Fibroblast of the aortic adventitia (primary cell): Measurements from ENCODE around the gene ZNF444. TPM values are rescaled to one million over a fixed set of nuclear protein-coding genes. Genes with fewer than 3 reads are reported as not detected.

Source experiments
- DNase-seq: peaks from one replicate; pipeline ENCODE4 v3.0.0-alpha.2; 2010; ENCODE audit warnings: low read depth
- H3K4me3 ChIP-seq: 2 replicates; pipeline ENCODE4 v1.5.1; 2011; ENCODE audit warnings: low read depth, mild to moderate bottlenecking, control low read depth, low read length, moderate library complexity
- total RNA-seq: library from RNA; depleted of rRNA; stranded (reverse); fragments of >200 nt; gene quantifications from 2 replicates; pipeline ENCODE4 v1.2.3, GENCODE V29; 2012; ENCODE audit warnings: low replicate concordance
- TF ChIP-seq, protein P1 (sequence below): IDR thresholded peaks from 2 replicates; pipeline ENCODE4 v1.5.1; 2011; ENCODE audit warnings: mild to moderate bottlenecking, low read length, control low read depth, inconsistent platforms; ENCODE audit not compliant: insufficient read depth

Gene ZNF444
- total RNA-seq, 1 donor = 12.9 TPM

DNA sequence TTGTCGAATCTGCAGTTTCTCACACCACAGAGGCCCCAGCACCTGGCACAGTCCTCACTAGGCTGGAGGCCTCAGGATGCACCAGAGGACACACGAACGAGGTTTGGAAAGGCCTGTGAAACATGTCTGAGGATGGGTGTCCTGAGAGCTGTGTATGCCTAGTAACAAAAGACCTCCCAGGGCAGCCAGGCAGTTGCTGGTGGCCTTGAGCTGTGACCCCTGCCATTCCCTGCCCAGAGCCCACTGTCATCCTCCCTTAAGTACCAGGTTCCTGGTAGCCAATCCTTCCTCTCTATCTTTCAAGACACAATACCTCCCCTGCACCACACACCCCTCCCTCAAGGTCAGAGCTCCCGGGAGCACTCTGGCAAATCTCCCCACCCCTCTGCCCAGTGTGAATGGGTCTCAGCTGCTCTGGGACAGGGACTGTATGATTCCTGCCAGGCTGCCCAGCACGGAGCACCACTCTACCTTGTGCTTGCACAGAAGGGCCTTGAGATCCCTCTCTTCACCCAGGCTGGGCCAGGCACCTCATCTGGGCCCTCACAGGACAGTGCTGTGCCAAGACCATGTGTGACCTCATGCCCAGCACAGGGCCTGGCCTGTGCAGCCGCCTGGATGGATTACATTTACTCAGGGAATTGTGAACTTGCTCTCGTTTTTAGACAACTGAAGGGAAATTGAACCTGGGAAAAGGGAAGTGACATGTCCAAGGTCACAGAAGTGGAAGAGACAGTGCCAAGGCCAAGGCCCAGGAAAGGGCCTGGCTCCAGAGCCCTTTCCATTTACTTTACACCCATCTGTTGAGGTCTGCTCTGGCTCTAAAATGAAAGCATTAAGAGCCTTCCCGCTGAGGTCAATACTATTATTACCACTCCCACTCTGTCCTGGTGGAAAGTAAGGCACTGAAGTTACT lies 22.2 kb upstream of the ZNF444 start:
- TF ChIP-seq, protein P1, sequence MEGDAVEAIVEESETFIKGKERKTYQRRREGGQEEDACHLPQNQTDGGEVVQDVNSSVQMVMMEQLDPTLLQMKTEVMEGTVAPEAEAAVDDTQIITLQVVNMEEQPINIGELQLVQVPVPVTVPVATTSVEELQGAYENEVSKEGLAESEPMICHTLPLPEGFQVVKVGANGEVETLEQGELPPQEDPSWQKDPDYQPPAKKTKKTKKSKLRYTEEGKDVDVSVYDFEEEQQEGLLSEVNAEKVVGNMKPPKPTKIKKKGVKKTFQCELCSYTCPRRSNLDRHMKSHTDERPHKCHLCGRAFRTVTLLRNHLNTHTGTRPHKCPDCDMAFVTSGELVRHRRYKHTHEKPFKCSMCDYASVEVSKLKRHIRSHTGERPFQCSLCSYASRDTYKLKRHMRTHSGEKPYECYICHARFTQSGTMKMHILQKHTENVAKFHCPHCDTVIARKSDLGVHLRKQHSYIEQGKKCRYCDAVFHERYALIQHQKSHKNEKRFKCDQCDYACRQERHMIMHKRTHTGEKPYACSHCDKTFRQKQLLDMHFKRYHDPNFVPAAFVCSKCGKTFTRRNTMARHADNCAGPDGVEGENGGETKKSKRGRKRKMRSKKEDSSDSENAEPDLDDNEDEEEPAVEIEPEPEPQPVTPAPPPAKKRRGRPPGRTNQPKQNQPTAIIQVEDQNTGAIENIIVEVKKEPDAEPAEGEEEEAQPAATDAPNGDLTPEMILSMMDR = no peak
- peak overlapping the region; percentile 76 for H3K4me3 ChIP-seq
- DNase-seq = no peak

DNA sequence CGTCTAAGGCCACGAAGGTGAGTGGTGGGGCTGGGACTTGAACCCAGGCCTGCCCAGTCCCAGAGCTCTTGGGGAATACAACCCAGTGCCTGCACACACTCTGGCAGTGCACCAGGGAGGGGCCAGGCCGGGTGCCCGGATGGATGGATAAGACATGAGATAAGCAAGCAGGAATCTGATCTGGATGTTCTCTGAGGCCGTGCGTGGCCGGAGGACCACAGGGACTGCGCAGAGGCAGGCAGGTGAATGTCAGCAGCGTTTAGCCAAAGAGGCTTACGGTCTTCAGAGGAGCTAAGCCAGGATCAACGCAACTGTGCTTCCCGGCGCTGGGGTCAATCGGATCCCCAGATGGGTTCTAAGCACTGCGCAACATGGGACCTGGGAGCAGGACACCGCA lies 21.5 kb upstream of the ZNF444 start:
- H3K4me3 ChIP-seq = peak overlapping the region; percentile 76
- TF ChIP-seq, protein P1 = no peak
- peak; percentile 52 for DNase-seq

DNA sequence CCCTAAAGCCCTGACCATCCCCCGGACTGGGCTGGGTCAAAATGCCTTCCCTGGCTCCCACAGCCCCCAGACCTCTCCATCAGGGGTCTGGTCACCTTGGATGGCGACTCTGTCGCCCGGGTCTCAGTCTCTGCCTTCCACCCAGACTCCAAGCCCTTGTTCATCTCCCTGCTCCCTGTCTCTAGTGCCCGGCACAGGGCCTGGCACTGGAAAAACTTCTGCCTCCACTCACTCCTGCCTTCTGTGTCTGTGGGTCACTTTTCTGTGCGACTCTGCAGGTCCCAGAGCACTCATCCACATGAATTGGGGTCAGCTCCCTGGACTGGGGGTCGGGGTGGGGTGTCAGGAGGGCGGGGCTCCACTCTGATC lies 21.1 kb upstream of the ZNF444 start:
- DNase-seq = no peak
- TF ChIP-seq, protein P1 = no peak
- H3K4me3 ChIP-seq = peak overlapping the region; percentile 76

DNA sequence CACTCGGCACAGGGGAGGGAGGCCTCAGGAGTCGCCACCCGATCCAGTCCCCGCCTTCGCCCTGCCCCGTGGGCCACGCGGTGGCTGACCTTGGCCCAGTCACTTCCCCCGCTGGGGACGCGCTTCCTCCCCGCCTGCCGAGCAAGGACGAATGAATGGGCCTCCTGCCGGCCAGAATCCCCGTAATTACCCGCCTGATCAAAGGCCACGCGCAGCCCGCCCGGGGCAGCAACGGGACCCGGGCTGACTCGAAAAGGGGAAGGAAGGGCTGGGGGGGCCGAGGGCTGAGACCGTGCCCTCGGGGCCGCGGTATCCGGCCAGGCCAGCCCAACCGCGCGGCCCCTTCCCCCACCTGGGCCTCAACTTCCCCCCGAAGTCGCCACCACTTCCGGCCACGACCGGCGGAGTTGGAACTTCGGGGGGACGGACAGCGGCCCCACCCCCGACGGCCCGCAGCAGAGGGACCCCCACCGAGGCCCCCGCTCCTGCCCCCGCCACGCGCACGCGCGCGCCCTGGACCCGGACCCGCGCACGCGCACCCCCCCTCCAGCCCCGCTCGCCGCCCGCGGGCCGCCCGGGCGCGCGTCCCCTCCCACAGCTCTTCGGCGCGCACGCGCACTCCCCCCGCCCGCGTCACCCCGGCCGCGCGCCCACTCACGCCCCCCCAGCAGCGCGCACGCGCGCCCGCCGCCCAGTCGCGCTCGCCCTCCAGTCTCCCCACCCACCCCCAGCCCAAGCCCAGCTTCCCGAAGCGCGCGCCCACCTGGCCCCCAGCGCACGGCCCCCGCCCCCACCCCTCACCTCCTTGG lies 20.5 kb upstream of the ZNF444 start:
- H3K4me3 ChIP-seq = peak overlapping the region; percentile 76
- TF ChIP-seq, protein P1 = no peak
- peak; percentile 55 for DNase-seq

DNA sequence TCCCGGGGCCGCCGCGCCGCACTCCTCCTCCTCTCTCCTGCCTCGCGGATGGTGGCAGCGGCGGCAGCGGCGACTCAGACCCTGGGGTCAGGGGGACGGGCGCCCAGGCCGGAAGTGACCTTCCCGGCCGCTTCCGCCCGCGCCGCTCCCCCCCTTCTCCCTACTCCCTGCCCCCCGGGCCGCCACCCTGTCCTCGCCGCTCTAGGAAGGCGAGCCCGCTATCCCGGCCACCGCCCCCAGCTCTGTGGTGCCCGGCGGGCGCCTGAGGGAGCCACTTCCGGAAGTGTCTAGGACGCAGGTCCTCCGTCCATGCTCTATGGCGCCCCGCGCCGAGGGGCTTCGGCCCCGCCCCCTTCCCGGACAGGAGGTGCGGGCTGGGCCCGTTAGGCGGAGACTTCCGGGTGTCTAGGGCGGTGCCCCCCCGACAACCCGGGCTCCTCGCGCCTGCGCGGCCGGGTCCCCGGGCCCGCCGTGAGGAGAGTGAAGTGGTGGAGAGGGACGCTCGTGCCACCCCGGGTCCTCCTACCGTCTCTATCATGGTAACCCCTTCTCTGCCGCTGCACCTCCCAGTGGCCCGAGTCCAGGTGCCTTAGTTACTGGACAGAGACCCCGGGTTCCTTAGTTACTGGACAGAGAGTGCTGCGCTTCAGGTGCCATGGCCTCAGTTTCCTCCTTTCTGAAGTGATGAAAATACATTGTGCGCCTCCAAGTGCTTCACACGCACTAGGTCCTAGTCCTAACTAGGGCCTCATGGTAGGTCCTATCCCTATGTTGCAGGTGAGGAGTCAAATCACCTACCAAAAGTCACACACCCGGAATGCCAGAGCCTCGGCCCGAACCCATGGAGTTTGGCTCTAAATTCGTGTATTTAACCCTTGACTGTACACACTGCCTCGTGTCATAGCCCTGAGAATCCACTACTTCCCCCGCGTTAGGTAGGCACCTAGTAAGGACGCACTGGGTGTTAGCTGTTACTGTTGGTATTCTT lies 19.6 kb upstream of the ZNF444 start, which contains the start of gene ZNF787:
TSS of gene ZNF787 (minus strand) at position 116 of the 988 bp plus-strand sequence. CDS start 18,078 bp downstream, outside the sequence.
- H3K4me3 ChIP-seq = peak within 1 kb of the TSS; percentile 76
- peak; percentile 97 for DNase-seq
- TF ChIP-seq, protein P1 = no peak
